T-helper 2 cell treated with Interferon-gamma antibody and Interleukin-4, amounts not matched to agents 5 μg/mL and 100 μg/mL, for 36 hours (primary cell): ENCODE data around the gene PLPP4.

Source experiments
- DNase-seq: peaks from one replicate; pipeline ENCODE4 v3.0.0; 2021; ENCODE audit warnings: low spot score
- H3K27ac Mint-ChIP-seq: one replicate; pipeline ENCODE4 v1.8.0; 2021; ENCODE audit warnings: mild to moderate bottlenecking, mixed read lengths
- H3K27me3 Mint-ChIP-seq: one replicate; pipeline ENCODE4 v1.8.0; 2021; ENCODE audit warnings: low read depth, mixed read lengths
- H3K36me3 Mint-ChIP-seq: one replicate; pipeline ENCODE4 v1.8.0; 2021; ENCODE audit warnings: low read depth, mixed read lengths
- H3K4me1 Mint-ChIP-seq: one replicate; pipeline ENCODE4 v1.8.0; 2021; ENCODE audit warnings: low read depth, mixed read lengths
- H3K4me3 Mint-ChIP-seq: one replicate; pipeline ENCODE4 v1.8.0; 2022; ENCODE audit warnings: mild to moderate bottlenecking, moderate library complexity, mixed read lengths
- H3K9me3 Mint-ChIP-seq: one replicate; pipeline ENCODE4 v1.8.0; 2021; ENCODE audit warnings: mixed read lengths

PLPP4 gene

DNA sequence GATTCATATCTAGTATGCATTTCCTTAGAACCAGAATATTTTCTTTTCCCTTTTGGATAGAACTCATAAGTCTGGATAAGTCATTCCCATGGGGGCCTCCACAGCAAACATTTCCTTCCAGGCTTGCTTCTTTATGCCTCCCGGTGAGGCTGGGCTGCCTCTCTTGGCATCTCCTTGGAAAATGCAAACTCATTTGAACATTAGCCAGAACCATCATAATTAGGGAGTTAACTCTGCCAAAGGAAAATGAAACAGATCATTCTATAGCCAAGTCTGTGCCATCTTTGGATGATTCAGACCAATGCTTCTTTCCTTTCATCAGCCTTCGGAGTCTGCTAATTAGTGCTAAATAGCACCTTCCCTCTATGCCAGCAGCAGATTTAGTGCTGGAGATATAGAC, 81.1 kb downstream of the PLPP4 start:
- Mint-ChIP-seq H3K4me1 (no peaks in the 10 kb centered on the region), H3K27ac (no peak overlapping the region), H3K9me3 (no peaks in the 10 kb centered on the region), H3K36me3 (no peaks in the 10 kb centered on the region), H3K4me3 (no peak overlapping the region), H3K27me3 (no peaks in the 10 kb centered on the region)
- no peak for DNase-seq

DNA sequence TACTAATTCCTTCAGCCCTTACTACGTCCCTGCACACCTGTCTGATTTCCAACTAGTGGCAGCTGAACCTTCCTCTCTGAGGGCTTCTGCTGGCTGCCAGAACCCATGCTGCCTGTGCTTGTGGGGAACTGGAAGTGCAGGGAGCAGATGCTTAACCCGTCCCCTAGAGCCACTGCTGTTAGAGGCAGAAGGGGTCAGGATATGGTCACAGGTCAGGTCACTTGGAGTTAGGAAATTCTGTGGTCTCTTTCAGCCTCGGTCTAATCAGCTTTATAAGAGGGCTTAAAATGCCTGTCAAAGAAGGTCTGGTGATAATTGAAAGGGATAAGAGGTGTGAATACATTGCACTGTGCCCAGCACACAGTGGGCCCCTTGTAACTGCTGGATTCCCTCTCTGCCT, 82.0 kb downstream of the PLPP4 start:
- Mint-ChIP-seq H3K9me3 (no peaks in the 10 kb centered on the region), H3K36me3 (no peaks in the 10 kb centered on the region), H3K4me1 (no peaks in the 10 kb centered on the region), H3K4me3 (no peak overlapping the region), H3K27me3 (no peaks in the 10 kb centered on the region), H3K27ac (no peak overlapping the region)
- no peak for DNase-seq

DNA sequence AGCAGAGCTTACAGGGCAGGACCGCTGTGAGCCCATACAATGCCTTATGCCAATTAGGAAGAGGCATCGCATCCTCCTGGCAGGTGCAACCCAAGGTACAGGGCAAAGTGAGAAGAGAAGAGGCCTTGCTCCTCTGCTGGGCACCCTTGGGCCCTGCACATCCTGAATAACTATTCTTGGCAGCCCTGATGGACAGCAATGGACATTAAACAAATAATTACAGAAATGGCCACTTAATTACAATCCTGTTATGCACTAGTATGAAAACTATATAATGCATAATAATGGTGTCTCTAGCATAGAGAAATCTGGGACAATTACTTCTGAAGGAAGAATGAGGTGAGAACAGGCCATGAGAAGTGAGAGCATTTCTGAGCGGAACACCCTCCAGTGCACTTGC, 83.5 kb downstream of the PLPP4 start:
- Mint-ChIP-seq H3K36me3 (no peaks in the 10 kb centered on the region), H3K27ac (no peak overlapping the region), H3K4me1 (no peaks in the 10 kb centered on the region), H3K9me3 (no peaks in the 10 kb centered on the region), H3K4me3 (no peak overlapping the region), H3K27me3 (no peaks in the 10 kb centered on the region)
- no peak for DNase-seq

DNA sequence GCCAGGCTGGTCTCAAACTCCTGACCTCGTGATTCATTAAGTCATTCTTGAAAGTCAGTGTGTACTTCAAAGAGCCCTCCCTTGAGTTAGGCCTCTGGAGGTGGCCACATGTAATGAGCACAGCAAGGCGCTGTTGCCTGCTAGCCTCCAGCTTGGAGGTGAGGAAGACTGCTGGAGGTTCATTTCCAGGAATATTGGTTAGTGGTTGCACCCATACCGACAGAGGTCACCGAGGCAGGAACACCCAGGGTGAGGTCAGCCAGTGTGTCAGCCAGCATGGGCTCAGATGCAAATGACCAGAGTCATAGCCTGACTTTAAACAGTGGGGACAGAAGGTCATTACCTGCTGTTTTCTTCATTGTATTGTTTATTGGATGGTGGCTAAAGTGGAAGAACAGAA, 85.0 kb downstream of the PLPP4 start:
- Mint-ChIP-seq H3K4me1 (no peaks in the 10 kb centered on the region), H3K27me3 (no peaks in the 10 kb centered on the region), H3K27ac (no peak overlapping the region), H3K36me3 (no peaks in the 10 kb centered on the region), H3K9me3 (no peaks in the 10 kb centered on the region), H3K4me3 (no peak overlapping the region)
- DNase-seq: no peak

DNA sequence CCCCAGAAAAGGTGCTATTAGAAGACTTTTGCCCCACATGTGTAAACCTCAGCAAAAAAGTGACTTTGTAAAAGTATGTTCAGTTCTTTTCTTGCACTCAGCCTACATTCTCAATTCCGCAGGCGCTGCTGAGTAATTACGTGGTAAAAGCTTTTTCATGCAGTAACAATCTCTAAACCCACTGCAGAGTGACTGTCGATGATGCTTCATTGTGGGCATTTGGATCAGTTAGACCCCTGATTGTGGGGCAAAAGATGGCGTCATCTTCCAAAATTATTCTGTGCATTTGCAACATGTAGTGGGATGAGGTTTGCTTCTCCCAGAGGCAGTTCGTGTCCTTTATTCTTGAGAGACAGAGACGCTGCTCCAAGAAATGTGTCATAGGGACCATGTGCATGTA, 85.6 kb downstream of the PLPP4 start:
- H3K27ac Mint-ChIP-seq: no peak overlapping the region
- H3K36me3 Mint-ChIP-seq: no peaks in the 10 kb centered on the region
- DNase-seq: no peak
- H3K4me3 Mint-ChIP-seq: no peak overlapping the region
- no peaks in the 10 kb centered on the region for H3K4me1 Mint-ChIP-seq
- H3K27me3 Mint-ChIP-seq: no peaks in the 10 kb centered on the region
- H3K9me3 Mint-ChIP-seq: no peaks in the 10 kb centered on the region

DNA sequence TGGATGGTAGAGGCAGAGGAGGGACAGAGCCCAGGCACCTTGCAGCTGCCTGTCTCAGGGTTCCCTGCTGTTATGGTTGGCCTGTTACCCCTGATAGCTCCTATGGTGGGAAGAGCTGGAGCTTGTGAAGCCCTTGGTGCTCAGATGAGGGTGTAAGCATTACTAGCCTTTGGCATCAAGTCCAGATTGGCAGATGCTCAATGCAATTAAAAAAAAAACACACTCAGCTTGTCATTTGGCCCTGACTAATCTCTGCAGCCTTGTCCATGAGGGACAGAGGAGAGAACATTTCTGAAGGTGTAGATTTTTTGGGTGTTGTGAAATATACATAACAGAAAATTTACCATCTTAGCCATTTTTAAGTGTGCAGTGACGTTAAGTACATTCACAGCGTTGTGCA, 86.3 kb downstream of the PLPP4 start:
- no peaks in the 10 kb centered on the region for H3K27me3 Mint-ChIP-seq
- H3K36me3 Mint-ChIP-seq: no peaks in the 10 kb centered on the region
- H3K9me3 Mint-ChIP-seq: no peaks in the 10 kb centered on the region
- H3K4me3 Mint-ChIP-seq: no peak overlapping the region
- DNase-seq: no peak
- no peak overlapping the region for H3K27ac Mint-ChIP-seq
- H3K4me1 Mint-ChIP-seq: no peaks in the 10 kb centered on the region

DNA sequence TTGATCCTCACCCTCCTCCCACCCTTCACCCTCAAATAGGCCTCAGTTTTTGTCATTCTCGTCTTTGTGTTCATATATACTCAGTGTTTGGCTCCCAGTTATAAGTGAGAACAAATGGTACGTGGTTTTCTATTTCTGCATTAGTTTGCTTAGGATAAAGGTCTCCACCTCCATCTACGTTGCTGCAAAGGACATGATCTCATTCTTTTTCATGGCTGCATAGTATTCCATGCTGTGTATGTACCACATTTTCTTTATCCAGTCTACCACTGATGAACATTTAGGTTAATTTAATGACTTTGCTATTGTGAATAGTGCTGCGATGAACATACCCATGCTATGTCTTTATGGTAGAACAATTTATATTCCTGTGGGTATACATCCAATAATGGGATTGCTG, 91.2 kb downstream of the PLPP4 start:
- Mint-ChIP-seq H3K27me3 (no peaks in the 10 kb centered on the region), H3K9me3 (no peaks in the 10 kb centered on the region), H3K4me1 (no peaks in the 10 kb centered on the region), H3K27ac (no peak overlapping the region), H3K4me3 (no peak overlapping the region), H3K36me3 (no peaks in the 10 kb centered on the region)
- DNase-seq: no peak

DNA sequence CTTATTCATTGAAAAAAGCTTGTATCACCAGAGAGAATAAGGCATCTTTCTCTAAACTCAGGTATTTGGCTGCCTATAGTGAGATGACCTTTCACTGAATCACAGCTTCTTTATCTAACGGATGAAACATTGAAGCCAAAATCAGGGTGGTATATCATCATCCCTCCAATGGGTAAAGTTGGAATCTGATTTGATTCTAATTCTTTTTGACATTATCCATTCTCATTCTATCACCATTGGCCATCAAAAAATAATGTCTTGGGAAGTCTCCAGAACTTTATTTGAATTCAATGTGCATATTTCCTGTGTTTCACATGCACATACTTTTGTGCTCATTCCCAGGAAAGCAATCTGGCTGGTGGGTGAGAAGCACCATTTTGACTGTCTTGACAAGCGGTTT, 95.2 kb downstream of the PLPP4 start:
- no peaks in the 10 kb centered on the region for H3K9me3 Mint-ChIP-seq
- H3K36me3 Mint-ChIP-seq: no peaks in the 10 kb centered on the region
- DNase-seq: no peak
- H3K4me3 Mint-ChIP-seq: no peak overlapping the region
- H3K27ac Mint-ChIP-seq: no peak overlapping the region
- H3K27me3 Mint-ChIP-seq: no peaks in the 10 kb centered on the region
- H3K4me1 Mint-ChIP-seq: no peaks in the 10 kb centered on the region

DNA sequence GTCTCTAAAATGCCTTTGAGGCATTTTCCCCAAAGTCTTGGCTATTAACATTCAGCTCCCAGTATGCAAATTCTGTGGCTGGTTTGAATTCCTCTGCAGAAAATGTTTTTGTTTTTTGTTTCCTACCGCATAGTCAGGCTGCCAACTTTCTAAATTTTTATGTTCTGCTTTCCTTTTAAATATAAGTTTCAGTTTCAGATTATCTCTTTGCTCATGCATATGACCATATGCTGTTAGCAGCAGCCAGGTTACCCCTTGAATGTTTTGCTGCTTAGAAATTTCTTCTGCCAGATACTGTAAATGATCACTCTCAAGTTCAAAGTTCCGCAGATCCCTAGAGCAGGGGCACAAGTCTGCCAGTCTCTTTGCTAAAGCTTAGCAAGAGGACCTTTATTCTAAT, 96.9 kb downstream of the PLPP4 start:
- Mint-ChIP-seq H3K4me3 (no peak overlapping the region), H3K9me3 (no peaks in the 10 kb centered on the region), H3K27me3 (no peaks in the 10 kb centered on the region)

DNA sequence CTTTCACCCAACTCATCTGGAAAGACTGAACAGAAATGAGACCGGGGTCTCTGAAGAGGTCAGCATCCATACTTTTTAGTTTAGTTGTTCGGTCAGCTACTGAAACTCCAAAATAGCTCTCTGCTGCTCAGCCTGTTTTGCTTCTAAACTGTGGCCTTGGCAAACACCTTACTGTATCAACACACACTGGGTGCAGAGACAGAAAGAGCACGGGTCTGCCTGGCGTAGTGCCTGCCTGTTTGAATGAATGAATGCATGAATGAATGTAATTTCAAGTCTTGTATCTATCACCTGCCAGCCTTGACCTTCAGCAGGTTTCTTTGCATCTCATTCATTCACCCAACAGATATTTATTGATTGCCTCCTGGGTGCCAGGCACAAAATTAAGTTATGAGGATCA, 98.4 kb downstream of the PLPP4 start:
- Mint-ChIP-seq H3K9me3 (no peaks in the 10 kb centered on the region), H3K36me3 (no peaks in the 10 kb centered on the region), H3K4me1 (no peaks in the 10 kb centered on the region), H3K27ac (no peak overlapping the region), H3K27me3 (no peaks in the 10 kb centered on the region), H3K4me3 (no peak overlapping the region)
- DNase-seq: no peak

More for the DNA sequence above, 96.9 kb downstream of the PLPP4 start:
- no peaks in the 10 kb centered on the region for H3K4me1 Mint-ChIP-seq
- no peak for DNase-seq
- H3K36me3 Mint-ChIP-seq: no peaks in the 10 kb centered on the region
- no peak overlapping the region for H3K27ac Mint-ChIP-seq

DNA sequence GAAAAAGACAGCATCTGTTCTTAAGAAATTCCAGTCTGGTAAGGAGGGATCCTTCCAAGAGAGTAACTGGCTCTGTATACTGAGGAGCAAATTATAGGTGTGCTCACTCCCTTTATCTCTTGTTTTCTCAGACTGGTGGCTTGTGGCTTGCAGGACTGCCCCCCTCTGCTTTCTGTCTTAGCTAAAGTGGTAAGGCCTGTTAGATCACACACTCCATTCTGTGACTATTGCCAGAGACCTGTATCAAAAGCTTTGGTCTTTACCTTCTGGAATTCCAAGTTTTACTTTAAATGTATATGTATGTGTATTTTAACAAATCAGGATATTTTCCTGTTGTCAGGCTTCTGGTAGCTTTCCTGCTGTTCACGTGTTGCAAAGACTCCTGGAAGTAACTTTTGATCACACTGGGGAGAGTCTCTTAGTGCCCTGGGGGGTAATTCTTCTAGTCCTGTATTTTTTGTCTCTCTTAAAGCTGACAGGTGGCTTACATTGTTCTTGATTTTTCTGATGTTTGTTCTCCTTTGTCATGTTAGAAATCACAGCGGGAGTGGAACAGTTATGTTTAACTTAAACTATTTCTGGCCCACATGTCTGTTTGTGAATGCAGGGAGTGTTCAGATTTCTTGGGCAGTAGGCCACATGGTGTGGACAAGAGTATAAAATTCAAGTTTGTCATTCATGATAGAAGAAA, 99.0 kb downstream of the PLPP4 start:
- Mint-ChIP-seq H3K27ac (no peak overlapping the region), H3K36me3 (no peaks in the 10 kb centered on the region), H3K27me3 (no peaks in the 10 kb centered on the region), H3K4me3 (no peak overlapping the region), H3K9me3 (no peaks in the 10 kb centered on the region), H3K4me1 (no peaks in the 10 kb centered on the region)
- DNase-seq: no peak

DNA sequence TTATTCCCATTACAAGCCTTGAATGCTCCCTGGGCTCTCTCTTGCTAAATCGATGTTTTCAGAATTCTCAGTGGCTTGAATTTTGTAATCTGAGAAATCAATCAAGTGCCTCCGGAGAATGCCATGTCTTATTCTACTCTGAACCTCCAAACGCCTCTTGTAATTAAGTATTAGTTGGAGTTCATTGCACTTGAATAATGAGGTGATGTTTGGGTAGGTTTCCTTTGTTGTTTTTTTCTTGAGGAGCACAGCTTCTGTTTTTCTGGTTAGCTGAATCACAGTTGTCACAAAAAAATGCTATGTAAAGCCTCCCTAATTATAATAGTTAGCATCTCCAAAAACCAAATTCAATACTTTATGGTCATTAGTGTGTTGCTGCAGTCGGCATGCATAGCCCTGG, 100.3 kb downstream of the PLPP4 start:
- Mint-ChIP-seq H3K36me3 (no peaks in the 10 kb centered on the region), H3K27me3 (no peaks in the 10 kb centered on the region), H3K4me3 (no peak overlapping the region), H3K9me3 (no peaks in the 10 kb centered on the region), H3K27ac (no peak overlapping the region), H3K4me1 (no peaks in the 10 kb centered on the region)
- no peak for DNase-seq

DNA sequence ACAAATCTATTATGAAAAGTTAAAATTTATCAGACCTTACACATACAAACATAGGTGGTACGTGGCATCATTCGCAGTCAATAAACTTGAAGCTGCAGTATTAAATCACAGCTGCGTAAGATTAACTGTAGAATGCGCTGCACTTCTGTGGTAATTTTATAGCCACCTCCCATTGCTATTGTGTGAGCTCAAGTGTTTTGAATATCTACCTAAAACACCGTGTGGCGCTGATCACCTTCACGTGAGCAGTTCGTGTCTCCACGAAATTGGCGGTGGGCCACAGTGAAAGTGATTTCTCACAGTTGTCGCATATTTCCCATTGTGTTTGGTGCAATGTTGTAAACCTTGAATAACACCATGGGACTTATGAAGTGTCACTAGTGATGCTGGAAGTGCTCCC, 102.8 kb downstream of the PLPP4 start:
- H3K27me3 Mint-ChIP-seq: no peaks in the 10 kb centered on the region
- no peaks in the 10 kb centered on the region for H3K4me1 Mint-ChIP-seq
- no peak overlapping the region for H3K27ac Mint-ChIP-seq
- no peak for DNase-seq
- no peaks in the 10 kb centered on the region for H3K36me3 Mint-ChIP-seq
- H3K9me3 Mint-ChIP-seq: no peaks in the 10 kb centered on the region
- no peak overlapping the region for H3K4me3 Mint-ChIP-seq

DNA sequence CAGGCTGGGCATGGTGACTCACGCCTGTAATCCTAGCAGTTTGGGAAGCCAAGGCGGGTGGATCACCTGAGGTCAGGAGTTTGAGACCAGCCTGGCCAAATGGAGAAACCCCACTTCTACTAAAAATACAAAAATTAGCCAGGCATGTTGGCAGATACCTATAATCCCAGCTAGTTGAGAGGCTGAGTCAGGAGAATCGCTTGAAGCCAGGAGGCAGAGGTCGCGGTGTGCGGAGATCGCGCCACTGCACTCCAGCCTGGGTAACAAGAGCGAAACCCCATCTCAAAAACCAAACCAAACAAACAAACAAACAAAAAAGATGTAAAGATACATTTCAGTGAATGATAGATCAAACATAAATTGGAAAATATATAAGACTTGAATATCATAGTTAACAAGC, 105.9 kb downstream of the PLPP4 start:
- Mint-ChIP-seq H3K4me1 (no peaks in the 10 kb centered on the region), H3K27ac (no peak overlapping the region), H3K9me3 (no peaks in the 10 kb centered on the region), H3K36me3 (no peaks in the 10 kb centered on the region), H3K27me3 (no peaks in the 10 kb centered on the region), H3K4me3 (no peak overlapping the region)
- DNase-seq: no peak

DNA sequence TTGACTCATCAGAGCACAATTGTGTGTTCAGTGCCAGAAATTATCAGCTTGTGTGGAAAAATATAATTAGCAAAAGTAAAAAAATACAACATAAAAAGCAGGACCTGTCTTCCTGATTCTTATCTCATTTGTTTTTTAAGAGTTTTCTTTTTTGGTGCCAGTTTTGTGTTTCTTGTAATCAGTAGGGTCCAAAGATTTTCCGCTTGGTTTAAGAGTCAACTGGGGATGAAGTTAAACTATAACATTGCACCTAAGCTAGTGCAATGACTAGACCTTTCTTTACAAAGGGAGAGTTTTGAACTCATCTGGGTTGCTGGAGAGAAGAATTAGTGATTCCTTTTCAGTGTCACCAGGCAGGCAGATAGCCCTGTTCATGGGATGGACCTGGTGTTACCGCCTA, 113.4 kb downstream of the PLPP4 start:
- Mint-ChIP-seq H3K36me3 (no peaks in the 10 kb centered on the region), H3K27ac (no peak overlapping the region), H3K4me1 (no peaks in the 10 kb centered on the region), H3K27me3 (no peaks in the 10 kb centered on the region), H3K9me3 (no peaks in the 10 kb centered on the region), H3K4me3 (no peak overlapping the region)
- no peak for DNase-seq
